ENCODE data around the gene SFN.
A peak's percentile ranks its signal among the peaks of the same experiment; 100 is the strongest.
"Not testable (repeated sequence)": the region's sequence is repeated elsewhere in the genome, so short reads cannot be mapped to it uniquely, and the experiment has no call there.

SFN gene

DNA sequence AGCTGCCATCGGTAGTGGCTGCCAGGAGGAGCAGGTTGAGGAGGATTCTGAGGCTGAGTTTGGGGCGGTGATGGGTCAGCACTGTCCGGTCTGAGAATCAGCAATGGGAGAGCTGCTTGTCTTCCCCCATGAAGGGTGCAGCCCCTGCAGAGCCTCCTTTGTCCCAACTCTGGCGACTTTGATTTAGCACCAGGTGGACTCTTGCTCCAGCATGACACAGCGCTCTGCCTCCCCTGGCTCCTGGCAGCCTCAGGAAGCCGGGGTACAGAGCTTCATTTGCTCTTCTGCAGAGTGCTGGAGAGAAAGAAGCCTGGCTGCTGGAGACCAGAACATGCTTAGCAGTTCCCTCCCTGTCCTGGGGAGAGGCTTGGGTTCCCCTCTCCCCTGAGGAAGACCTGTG is 23.2 kb upstream of the SFN start:
- no peak for DNase-seq

DNA sequence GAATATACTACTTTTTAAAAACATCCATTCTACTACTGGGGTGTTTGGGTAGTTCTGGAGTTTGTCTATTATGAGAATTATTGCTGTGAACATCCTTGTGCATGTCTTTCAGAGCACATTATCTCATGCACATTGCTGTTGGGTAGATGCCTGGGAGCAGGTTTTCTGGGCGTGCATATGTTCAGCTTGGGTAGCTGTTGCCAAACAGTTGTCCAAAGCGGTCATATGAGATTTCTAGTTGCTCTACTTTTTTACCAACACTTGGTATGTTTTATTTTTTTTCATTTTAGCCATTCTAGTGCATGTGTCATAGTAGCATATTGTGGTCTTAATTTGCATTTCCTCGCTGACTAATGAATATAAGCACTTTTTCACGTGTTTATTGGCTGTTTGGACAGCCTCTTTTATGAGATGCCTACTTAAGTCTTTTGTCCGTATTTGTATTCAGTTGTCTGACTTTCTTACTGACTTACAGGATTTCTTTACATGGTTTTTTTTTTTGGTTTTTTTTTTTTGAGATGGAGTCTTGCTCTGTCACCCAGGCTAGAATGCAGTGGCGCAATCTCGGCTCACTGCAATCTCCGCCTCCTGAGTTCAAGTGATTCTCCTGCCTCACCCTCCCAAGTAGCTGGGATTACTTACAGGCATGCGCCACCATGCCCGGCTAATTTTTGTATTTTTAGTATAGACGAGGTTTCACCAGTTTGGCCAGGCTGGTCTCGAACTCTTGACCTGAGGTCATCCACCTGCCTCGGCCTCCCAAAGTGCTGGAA is 18.3 kb upstream of the SFN start:
- no peak for DNase-seq

DNA sequence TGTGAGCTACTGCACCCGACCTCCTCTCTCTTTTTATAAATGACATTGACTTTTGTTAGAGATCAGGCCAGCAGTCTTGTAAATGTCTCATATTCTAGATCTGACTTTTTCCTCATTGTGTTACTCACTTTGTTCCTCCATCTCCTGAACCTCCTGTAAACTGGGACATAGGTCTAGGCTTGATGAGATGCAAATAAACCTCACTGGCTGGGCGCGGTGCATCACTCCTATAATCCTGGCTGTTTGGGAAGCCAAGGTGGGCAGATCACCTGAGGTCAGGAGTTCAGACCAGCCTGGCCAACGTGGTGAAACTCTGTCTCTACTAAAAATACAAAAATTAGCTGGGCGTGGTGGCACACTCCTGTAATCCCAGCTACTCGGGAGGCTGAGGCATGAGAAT is 15.1 kb upstream of the SFN start:
- DNase-seq: not testable (repeated sequence)

DNA sequence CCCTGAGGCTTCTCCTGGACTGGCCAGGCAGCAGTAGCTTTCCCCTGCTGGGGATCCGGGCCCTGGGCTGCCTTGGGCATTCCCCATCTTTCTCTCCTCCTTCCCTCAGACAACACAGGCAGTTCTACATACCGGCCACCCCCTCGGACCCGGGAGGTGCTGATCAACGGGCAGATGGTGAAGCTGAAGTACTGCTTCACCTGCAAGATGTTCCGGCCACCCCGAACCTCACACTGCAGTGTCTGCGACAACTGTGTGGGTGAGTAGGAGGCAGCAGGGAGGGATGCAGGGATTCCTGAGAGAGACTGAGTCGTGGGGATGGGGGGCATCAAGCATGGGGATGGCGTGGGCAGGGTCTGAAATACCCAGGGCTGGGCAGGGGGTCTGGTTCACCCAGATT is 14.4 kb upstream of the SFN start:
- DNase-seq: no peak

DNA sequence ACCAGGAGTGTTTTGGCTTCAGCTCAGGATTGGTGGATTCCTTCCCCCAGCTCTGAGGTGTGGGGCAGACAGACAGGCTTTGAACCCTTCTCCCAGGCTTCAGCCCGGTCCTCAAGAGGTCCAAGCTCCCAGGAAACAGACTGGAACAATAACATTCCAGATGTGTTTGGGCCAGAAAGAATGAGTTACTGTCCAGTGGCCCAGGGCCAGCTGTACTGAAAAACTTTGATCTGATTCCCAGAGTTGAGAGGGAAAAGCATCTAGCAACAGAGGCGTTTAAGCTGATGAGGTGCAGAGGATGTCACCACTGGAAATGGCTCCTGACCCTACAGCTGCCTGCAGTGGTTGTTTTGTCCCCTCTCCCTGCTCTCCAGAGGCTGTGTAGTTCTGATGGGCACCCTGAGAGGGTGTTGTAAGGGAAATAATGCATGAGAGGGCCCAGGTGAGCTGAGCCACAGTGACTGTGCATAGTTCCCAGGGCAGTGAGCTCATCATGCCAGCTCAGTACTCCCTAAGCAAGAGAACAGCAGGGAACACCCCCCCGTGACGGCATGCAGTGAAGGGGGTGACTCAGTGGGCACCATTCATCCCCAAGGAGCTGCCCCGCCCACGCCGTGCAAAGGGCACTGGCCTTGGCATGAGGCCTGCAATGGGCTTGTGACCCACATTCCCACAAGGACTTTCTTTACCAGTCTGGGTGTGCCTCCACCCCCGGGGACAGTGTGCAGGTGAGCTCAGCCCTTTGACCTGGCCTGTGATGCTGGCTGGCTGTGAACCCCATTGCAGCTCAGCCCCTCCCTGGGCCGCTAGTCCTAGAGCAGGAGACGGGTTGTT is 13.8 kb upstream of the SFN start:
- no peak for DNase-seq

DNA sequence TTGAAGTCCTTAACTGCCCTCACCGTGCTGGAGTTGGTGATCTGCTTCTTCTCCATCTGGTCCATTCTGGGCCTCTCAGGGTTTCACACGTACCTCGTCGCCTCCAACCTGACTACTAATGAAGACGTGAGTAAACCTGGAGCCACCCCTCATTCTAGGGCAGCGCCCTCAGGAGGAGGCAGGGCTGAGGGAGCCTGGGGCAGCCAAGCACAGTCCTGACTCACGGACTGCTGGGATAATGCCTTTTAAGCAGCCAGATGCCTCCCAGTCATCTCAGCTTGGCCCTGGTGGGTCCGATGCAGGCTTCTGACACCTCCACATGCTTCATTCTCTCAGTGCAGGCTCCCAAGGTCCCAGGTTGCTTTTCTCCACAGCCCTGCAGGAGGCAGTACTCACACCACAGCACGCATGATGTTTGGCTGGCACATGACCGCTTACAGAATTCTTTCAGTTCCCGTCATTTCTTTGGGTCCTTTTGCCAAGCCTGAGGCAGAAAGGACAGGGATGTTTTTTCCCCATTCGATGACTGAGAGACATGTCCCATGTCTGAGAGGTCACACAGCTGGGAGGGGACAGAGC is 11.8 kb upstream of the SFN start:
- no peak for DNase-seq

DNA sequence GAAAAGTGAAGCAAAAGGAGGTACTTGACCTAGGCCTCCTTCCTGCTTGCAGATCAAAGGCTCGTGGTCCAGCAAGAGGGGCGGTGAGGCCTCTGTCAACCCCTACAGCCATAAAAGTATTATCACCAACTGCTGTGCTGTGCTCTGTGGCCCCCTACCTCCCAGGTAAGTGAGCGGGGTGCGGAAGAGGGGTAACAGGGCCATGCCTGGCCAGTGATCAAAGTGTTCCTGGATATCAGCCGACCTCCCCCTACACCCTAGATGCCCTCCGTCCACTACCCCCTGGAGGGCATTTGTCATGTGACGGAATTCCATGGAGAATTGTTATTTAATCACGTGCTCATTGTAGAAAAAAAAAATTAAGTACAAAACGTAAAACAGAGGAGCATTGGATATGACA is 10.2 kb upstream of the SFN start:
- DNase-seq: no peak

DNA sequence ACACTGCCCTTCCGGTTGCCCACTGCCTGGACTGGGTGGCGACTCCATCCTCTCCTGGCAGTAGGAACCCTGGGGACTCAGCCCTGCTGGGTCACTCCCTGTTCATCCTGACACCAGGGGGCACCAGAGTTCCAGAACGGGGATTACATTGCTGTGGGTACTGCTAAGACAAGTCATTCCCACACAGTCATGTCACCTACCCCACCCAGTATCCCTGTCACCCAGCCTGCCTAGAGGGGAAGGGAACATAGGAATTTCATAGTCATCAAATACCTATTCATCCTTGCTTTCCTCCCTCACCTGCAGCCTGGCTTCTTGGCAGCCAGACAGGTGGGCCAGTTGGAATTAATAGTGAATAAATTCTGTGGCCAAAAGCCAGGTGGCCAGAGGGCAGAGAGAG is 9.8 kb upstream of the SFN start:
- DNase-seq: peak; percentile 81

DNA sequence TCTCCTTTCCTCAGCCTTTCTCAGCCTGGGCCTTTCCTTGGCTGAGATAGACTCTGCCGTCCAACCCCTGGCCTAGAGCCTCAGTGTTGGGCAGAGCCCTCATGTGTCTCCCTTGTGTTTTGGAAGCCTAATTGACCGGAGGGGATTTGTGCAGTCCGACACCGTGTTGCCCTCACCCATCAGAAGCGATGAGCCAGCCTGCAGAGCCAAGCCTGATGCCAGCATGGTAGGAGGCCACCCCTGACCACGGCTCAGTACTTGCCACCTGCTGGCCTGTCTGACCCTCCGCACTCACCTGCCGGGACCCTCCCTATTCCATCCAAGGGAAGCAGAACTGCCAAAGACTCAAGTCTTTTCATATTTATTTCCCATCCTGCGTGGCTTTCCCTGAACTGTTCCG is 9.3 kb upstream of the SFN start:
- DNase-seq: no peak

DNA sequence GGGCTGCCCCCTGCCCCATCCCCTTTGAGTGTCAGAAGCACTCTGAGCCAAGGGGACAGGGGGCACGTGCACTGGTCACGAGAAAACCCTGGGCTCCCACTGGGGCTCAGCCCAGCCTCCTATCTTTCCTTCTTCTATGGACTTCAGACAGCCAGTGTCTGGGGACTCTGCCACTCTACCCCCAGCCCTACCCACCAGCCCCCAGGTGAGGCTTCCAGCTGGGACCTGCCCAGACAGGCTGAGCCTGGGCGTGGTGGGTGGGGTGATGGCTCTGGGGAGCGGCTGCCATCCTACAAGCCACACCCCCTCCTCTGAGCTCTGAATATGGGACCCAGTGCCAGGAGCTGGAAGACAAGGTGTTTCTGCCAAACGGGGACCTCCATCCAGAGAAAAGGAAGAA is 8.0 kb upstream of the SFN start:
- no peak for DNase-seq

DNA sequence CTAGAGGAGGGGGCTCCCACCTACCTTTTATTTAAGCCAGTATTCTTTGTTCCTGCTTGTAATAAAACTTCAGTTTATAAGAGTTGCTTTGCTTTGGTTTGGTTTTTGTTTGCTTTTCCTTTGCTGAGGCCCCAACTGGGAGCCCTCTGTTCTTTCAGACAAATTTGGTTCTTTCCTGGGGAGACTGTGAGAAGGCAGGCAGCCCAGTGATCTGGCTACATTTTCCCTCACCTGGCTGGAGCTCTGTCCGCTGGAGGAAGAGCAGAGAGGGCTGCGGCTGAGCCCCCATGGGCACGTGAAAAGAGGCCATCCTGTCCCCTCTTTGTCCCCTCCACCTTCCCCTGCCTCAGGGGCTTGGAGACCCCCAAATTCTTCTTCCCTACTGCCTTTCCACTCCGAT is 7.3 kb upstream of the SFN start:
- DNase-seq: no peak

DNA sequence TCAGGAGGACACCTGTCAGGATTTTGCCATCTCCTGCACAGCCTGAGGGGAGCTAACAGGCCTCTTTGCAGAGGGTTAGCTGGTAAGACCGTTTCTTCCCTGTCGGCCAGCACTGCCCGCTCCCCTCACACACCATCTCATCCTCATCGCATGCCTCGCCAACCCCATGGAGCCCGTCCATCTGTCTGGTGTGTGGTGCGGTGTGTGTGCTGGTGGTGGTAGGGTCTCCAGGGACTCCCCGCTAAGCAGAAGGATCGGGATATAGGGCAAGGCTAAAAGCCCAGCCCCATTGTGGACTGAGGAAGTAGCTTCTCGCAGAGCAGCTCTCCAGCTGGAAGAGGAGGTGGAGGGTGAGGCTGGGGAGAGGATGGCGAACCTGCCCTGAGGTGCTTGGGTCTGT is 6.8 kb upstream of the SFN start:
- DNase-seq: no peak

DNA sequence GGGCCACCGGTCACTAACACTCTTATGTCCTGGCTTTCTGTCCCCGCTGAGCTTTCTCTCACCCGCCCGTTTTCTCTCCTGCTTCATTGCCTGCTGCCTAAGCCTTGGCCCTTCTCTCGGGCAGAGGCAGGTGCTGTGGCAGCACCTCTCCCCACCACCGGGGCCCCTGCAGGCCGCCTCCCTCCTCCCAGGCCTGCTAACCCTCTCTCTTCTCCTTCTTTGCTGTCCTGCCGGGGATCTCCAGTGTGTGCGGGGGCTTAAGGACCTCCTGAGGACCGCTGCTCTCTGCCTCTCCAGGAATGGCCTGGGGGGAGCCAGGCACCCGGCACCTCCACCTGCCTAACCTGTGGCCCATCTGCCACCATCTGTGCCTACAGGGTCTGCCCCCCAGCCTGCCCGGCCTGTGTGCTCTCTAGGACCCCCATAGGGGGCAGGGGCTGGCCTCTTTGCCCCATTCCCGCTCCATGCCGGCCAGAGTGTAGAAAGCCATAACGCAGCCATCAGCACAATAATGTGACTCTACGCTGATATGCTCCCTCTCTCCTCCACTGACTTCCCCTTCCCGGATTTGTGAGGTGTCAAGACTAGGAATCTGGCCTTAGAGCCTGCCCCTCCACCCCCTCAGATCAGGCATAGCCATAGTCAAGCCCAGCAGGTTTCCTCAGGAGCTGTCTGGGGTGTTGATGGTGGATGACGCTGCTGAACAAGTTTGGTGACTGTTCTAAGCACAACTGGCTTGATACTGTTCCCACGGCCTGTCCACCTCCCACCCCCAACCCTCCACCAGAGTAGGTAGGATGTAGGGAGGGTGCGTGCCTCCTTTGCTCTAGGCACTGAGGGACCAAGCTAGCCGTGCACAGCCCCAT is 6.1 kb upstream of the SFN start:
- no peak for DNase-seq

DNA sequence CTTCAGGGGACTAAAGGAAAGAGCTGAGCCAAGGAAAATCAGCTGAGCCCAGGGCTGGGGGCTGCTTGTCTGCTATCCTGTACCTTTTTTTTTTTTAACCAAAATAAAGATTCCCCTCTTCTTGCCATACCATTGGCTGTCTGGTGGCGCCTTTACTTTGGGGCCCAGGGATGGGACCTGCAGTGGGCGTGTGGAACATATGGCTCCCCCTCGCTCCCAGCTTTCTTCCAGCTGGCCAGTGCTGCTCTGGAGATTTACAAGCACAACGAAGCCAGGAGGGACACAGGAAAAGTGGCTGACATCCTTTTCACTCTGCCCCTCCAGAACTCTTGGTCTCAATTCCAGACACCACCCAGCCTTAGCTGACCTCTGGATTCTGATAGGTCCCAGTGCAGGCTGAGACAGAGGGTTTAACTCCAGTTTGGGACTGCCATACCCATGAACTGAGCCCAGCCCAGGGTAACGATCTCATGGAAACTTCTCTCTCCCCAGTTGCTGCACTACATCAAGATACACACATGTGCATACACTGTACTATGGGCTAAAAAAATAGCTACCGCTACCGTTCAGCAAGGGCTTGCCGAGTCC is 5.4 kb upstream of the SFN start:
- no peak for DNase-seq

DNA sequence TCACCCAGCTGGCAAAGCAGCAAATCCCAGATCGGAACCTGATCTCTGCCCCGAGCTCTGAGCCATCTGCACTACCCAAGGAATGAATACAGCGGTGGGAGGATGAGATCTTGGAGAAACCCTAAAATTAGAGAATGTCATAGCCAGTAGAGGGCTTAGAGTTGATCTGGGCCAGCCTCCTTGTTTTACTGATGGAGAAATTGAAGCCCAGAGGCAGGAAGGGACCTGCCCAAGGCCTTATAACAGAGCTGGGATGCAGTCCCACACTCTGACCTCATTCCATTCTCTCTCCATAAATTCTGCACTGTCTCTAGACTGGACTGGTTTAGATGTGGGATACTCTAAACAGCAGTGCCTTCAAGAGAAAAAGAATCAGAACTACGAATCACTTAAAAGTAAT is 4.8 kb upstream of the SFN start:
- no peak for DNase-seq

DNA sequence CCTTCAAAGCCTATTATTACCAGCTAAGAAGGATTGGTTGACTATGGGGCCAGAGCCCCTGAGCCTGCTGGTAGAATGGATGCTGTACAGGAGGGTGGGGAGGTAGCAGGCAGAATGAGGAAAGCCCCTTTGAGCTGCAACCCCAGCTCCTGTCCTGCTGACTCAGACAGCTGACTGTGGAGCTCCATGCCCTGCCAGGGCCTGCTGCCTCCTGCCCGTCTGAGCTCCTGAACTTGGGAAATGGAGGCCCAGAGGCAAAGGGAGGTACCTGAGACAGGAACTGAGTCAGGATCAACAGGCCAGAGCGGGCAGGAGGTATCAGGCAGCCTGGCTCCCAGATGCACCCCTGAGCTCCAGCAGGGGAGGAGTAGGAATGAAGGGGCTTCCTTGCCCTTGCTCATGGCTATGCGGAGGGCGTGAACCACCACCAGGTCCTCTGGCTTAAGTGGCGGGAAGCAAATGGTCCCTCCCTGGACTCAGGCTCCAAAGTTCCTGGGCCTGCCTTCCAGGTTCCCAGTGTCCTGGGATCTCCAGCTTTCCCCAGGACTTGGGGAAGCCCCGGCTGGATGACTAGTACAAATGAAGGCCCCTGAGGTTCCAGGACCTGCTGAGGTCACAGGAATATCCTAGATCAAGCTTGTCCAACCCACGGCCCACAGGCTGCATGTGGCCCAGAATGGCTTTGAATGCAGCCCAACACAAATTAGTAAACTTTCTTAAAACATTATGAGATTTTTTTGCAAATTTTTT is 3.9 kb upstream of the SFN start:
- DNase-seq: no peak

DNA sequence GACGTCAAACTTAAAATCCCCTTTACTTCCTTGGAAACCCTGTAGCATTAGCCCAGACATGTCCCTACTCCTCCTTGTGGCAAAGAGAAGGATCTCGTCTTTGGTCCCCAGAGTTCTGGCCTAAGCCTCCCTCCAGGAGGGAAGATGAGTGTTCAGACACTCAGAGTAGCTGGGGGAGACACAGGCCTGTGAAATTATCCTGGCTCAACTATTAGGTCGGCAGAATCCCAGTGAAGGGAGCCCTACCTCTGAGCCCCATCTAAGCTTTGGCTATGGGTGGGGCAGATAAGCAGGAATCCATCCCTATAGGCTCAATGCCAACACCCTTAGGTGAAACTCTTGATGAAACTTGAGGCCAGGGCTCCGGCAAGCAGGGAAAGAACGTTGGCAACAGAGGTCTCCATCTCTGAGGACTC is 1.7 kb upstream of the SFN start:
- no peak for DNase-seq

DNA sequence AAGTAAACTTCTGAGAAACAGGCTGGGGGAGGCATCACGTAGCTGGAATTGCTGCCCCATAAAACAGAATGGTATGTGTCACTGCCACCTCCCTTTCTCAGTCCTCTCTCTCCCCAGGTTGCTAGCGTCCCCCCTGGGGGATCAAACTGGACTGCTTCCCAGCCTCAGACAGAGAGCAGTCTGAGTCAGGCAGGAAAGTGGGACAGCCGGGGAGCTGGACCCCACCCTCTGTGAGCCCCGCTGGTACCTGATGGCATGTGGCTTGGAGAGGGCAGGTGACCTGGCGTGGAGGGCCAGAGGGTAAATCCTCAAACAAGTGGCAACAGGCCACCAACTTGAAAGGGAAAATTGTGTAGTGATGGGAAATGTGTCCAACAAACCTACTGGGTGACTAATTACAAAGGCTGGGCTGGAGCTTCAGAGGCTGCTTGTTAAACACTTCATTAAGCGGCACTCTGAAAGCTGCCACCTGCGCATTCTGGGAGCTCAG is 1.0 kb upstream of the SFN start:
- no peak for DNase-seq

DNA sequence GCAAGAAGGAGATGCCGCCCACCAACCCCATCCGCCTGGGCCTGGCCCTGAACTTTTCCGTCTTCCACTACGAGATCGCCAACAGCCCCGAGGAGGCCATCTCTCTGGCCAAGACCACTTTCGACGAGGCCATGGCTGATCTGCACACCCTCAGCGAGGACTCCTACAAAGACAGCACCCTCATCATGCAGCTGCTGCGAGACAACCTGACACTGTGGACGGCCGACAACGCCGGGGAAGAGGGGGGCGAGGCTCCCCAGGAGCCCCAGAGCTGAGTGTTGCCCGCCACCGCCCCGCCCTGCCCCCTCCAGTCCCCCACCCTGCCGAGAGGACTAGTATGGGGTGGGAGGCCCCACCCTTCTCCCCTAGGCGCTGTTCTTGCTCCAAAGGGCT is 732 bp downstream of the SFN start:
- DNase-seq: no peak

DNA sequence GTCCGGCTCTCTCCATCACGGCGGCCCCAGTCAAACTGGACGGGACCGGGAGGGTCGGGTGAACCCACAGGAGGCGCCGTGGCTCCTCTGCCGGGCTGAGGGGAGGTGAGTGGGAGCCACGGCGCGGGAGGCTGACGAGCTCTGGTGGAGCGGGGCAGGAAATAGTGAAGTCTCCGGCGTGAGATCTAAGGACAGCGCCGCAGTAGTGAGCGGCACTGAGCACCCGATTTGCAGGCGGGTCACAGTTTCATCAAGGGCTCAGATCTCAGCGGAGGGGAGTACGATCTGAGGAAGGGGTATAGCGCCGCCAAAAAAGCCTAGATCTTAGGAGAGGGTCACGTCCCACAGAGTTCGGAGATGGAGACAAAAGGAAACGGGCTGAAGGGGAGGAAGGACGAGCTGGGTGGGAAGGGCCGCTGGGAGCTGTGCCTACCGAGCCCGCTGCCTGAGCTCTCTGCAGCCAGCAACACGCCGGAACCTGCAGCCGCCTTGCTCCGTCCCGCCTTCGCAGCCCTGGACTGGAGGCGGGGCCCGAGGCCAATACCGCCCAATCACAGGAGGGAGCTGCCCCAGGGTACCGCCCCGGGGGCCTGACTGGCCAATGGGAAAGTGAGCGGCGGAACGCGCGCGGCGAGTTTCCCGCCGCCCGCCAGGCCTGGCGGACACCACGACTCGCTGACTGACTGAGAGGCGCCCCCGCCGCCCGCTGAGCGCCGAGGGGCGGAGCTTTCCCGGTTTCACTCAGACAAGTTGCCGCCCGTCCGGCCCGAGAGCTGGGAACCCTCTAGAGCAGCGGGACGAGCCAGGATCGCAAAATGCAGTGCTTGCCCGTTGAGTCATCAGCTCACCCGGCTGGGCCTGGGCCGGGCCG is 1.9 kb downstream of the SFN start:
- peak; percentile 94 to 96 for DNase-seq

DNA sequence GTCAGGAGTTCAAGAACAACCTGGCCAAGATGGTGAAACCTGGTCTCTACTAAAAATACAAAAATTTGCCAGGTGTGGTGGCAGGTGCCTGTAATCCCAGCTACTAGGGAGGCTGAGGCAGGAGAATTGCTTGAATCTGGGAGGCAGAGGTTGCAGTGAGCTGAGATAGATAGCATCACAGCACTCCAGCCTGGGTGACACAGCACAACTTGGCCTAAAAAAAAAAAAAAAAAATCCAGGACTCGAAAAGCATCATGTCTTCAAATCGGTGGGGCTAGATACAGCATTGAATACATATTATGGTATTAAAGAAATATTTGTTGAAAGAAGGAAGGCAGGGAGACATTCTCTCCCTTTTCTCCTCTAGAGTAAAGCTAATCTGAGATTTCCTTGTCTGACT is 10.1 kb downstream of the SFN start:
- DNase-seq: not testable (repeated sequence)
